ENCODE results near the gene KCNN1. TPM values are rescaled to one million over a fixed set of nuclear protein-coding genes. Genes with fewer than 3 reads are reported as not detected.

Gene KCNN1
- total and polyA plus RNA-seq, 7 experiments from 2014 or later: 0.05 TPM; not detected in 6

DNA sequence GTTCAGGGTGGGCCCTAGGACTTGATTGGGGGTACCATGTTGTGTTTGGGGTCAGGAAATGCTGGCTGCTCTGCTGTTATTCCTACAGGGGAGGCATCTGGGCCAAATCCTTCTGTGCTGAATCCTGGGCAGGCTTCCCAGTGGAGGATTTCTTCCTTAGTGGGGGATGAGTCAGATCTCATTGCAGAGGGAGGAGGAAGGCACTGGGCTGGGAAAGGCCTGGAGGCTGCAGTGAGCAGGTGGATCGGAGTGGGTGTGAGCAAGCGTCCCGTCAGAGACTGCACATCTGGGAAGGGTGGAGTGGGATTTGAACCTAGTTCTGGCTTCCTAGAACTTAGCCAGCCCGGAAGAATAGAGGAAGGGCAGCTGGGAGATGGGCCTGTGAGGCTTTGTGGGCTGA is 22.6 kb upstream of the KCNN1 start:
- H3K4me3 Mint-ChIP-seq: peak overlapping the region in 1 of 10 donors; percentile 19
- POLR2A ChIA-PET: interaction anchor here (3.1 kb wide), 1 partner anchor 51 kb away, joined by 9 read pairs; no protein-coding TSS in a partner anchor
- Histone ChIP-seq H3K4me1 (ENCODE audit: control insufficient read depth in 2 of 2, insufficient read depth in 2 of 2, low read length in 2 of 2) (peaks cover 14% of the 10 kb centered on the region in 2 donors), H3K27me3 (ENCODE audit: control insufficient read depth in 2 of 2, insufficient read depth in 2 of 2, low read length in 2 of 2) (peaks cover 0 to 1% of the 10 kb centered on the region in 2 donors), H3K4me3 (ENCODE audit: low read length) (no peak overlapping the region), H3K27ac (ENCODE audit: low read depth, low read length) (no peak overlapping the region), H3K9me3 (ENCODE audit: control insufficient read depth in 2 of 3, low read length in 3 of 3) (no peaks in the 10 kb centered on the region), H3K36me3 (ENCODE audit: control insufficient read depth in 2 of 3, insufficient read depth in 3 of 3, low read length in 3 of 3) (peaks cover 0 to 42% (median 0%) of the 10 kb centered on the region in 3 experiments)
- intact Hi-C loops (cut with micrococcal nuclease): loop anchor here in 1 of 2 donors (10.0 kb wide), 1 partner anchor 470 kb away; the partner anchor contains the start of gene SSBP4
- H3K36me3 Mint-ChIP-seq: peaks cover 0 to 7% (median 0%) of the 10 kb centered on the region in 5 donors
- no peak overlapping the region for H3K27ac Mint-ChIP-seq
- H3K9me3 Mint-ChIP-seq: peaks cover 0 to 4% (median 0%) of the 10 kb centered on the region in 11 donors
- peaks cover 3 to 9% (median 4%) of the 10 kb centered on the region in 5 donors for H3K27me3 Mint-ChIP-seq
- CTCF ChIA-PET: interaction anchor here (0.6 to 4.2 kb wide), 2 partner anchors 53 to 67 kb away, joined by 3 to 23 read pairs; no protein-coding TSS in a partner anchor
- ATAC-seq (no peak), DNase-seq (peak in 1 of 9 donors; percentile 3)
- H3K4me1 Mint-ChIP-seq: peaks cover 11 to 26% (median 24%) of the 10 kb centered on the region in 7 donors

DNA sequence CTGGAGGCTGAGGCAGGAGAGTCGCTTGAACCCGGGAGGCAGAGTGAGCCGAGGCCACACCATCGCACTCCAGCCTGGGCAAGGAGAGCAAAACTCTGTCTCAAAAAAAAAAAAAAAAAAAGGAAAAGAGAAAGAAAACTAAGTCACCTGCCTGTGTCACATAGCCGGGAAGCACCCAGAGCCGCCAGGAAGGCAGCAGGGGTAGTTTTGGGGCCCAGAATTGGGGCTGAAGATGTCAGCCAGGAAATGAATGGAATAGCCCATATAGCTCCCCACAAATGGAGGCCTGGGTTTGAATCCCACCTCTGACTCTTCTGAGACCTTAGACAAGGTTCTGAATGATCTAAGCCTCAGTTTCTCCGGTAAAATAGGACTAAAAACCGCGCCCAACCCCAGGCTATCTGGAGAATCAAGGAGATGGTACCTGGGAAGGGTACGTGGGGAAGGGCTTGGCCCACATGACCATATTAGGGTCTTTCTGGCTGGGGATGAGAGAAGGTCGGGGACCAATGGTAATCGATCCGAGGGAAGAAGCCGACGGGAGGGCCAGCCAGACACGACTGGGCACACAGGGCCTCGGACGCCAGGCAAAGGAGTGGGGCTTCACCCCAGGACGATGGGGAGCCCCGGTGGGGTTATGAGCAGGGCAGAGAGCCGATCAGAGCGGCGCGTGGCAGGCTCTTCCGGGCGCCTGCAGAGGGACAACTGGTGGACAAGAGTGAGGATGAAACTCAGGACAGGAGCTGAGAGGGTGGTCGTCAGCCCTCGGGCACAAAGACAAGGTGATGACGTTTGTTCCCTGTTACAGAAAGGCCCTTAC is 19.7 kb upstream of the KCNN1 start:
- Histone ChIP-seq H3K4me1 (ENCODE audit: control insufficient read depth in 2 of 2, insufficient read depth in 2 of 2, low read length in 2 of 2) (peaks cover 37 to 42% of the 10 kb centered on the region in 2 donors), H3K27ac (ENCODE audit: low read depth, low read length) (peak overlapping the region; percentile 99), H3K4me3 (ENCODE audit: low read length) (peak overlapping the region; percentile 58), H3K36me3 (ENCODE audit: control insufficient read depth in 2 of 3, insufficient read depth in 3 of 3, low read length in 3 of 3) (peaks cover 0 to 19% (median 0%) of the 10 kb centered on the region in 3 experiments), H3K27me3 (ENCODE audit: control insufficient read depth in 2 of 2, insufficient read depth in 2 of 2, low read length in 2 of 2) (peaks cover 17 to 20% of the 10 kb centered on the region in 2 donors), H3K9me3 (ENCODE audit: control insufficient read depth in 2 of 3, low read length in 3 of 3) (no peaks in the 10 kb centered on the region)
- H3K9me3 Mint-ChIP-seq: peaks cover 0 to 4% (median 0%) of the 10 kb centered on the region in 11 donors
- H3K27ac Mint-ChIP-seq: peak overlapping the region; percentile 72 to 96 (median 91)
- H3K4me3 Mint-ChIP-seq: peak overlapping the region; percentile 76 to 89 (median 85)
- peaks cover 23 to 35% (median 30%) of the 10 kb centered on the region in 5 donors for H3K27me3 Mint-ChIP-seq
- peaks cover 22 to 50% (median 43%) of the 10 kb centered on the region in 7 donors for H3K4me1 Mint-ChIP-seq
- intact Hi-C loops (cut with micrococcal nuclease): loop anchor here (1.0 to 10.0 kb wide), 10 partner anchors 9 to 468 kb away; partner anchors contain the start of genes CCDC124 (in 1 of the 2), MPV17L2 (in 1 of the 2) and SSBP4 (in 1 of the 2)
- DNase-seq (peak in 3 of 9 donors; percentile 13 to 50 (median 28)), ATAC-seq (peak; percentile 30)
- POLR2A ChIA-PET: interaction anchor here (0.7 to 2.4 kb wide), 8 partner anchors 9 to 88 kb away, joined by 3 to 14 read pairs (median 6); partner anchors contain the start of genes ARRDC2, CCDC124 and RPL18A
- H3K36me3 Mint-ChIP-seq: peaks cover 0 to 4% (median 0%) of the 10 kb centered on the region in 5 donors
- CTCF ChIA-PET: interaction anchor here (0.6 to 4.2 kb wide), 7 partner anchors 9 to 467 kb away, joined by 3 to 23 read pairs (median 3); partner anchors contain the start of genes CCDC124 and RPL18A

DNA sequence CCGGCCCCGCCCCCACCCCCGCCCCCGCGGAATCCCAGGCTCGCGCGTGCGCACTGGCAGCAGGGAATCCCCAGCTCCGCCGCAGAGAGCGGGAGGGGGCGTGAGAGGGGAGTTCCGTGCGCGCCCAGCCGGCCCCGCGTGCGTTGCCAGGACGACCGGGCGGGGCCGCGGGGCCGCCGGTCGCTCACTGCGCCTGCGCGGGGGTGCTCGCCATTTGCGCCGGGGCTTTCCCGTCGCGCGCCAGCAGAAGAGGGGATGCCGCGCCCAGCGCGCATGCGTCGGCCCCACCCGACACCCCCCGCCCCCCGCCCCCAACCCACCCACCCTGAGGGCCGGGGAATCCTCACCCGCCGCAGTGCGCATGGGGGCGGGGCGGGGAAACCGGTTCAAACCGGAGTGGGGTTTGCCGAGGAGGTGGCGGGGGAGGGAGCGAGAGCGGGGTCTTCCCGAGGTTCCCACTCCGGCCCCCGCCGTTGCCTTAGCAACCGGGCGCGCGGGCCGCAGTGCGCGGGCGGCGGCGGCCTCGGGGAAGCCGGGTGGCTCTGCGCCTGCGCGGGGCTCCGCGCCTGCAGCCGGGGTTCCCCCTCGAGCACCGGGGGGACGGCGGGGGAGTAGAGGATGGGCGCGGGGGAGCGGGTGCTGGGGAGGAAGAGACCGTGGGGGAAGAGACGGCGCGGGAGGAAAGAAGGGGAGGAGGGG is 18.9 kb upstream of the KCNN1 start:
- H3K27me3 Mint-ChIP-seq: peaks cover 27 to 43% (median 30%) of the 10 kb centered on the region in 5 donors
- CTCF ChIA-PET: interaction anchor here (0.8 to 4.2 kb wide), 4 partner anchors 10 to 88 kb away, joined by 3 to 23 read pairs (median 8); partner anchors contain the start of genes CCDC124 and RPL18A
- POLR2A ChIA-PET: interaction anchor here (0.7 to 2.4 kb wide), 5 partner anchors 15 to 88 kb away, joined by 3 to 14 read pairs (median 6); partner anchors contain the start of genes ARRDC2, CCDC124 and RPL18A
- peaks cover 0 to 4% (median 0%) of the 10 kb centered on the region in 5 donors for H3K36me3 Mint-ChIP-seq
- peak; percentile 87 for ATAC-seq
- H3K4me1 Mint-ChIP-seq: peaks cover 22 to 55% (median 43%) of the 10 kb centered on the region in 7 donors
- Histone ChIP-seq H3K4me1 (ENCODE audit: control insufficient read depth in 2 of 2, insufficient read depth in 2 of 2, low read length in 2 of 2) (peaks cover 37 to 50% of the 10 kb centered on the region in 2 donors), H3K27ac (ENCODE audit: low read depth, low read length) (peak overlapping the region; percentile 99), H3K36me3 (ENCODE audit: control insufficient read depth in 2 of 3, insufficient read depth in 3 of 3, low read length in 3 of 3) (peaks cover 0 to 11% (median 0%) of the 10 kb centered on the region in 3 experiments), H3K27me3 (ENCODE audit: control insufficient read depth in 2 of 2, insufficient read depth in 2 of 2, low read length in 2 of 2) (peaks cover 18 to 28% of the 10 kb centered on the region in 2 donors), H3K9me3 (ENCODE audit: control insufficient read depth in 2 of 3, low read length in 3 of 3) (no peaks in the 10 kb centered on the region), H3K4me3 (ENCODE audit: low read length) (peak overlapping the region; percentile 41)
- intact Hi-C loops (cut with micrococcal nuclease): loop anchor here (1.0 to 10.0 kb wide), 10 partner anchors 10 to 467 kb away; partner anchors contain the start of genes CCDC124 (in 1 of the 2), MPV17L2 (in 1 of the 2), PIK3R2 (in 1 of the 2) and SSBP4 (in 1 of the 2)
- H3K9me3 Mint-ChIP-seq: peaks cover 0 to 4% (median 0%) of the 10 kb centered on the region in 11 donors
- peak overlapping the region; percentile 68 to 88 (median 82) for H3K4me3 Mint-ChIP-seq
- H3K27ac Mint-ChIP-seq: peak overlapping the region in 7 of 9 donors; percentile 48 to 96 (median 87)
- peak; percentile 91 to 99 (median 95) for DNase-seq

GRCh38 chr19:17948514-17948900 is 18.4 kb upstream of the KCNN1 start:
- Histone ChIP-seq H3K27ac (ENCODE audit: low read depth, low read length) (peak overlapping the region; percentile 99), H3K36me3 (ENCODE audit: control insufficient read depth in 2 of 3, insufficient read depth in 3 of 3, low read length in 3 of 3) (peaks cover 0 to 8% (median 0%) of the 10 kb centered on the region in 3 experiments), H3K27me3 (ENCODE audit: control insufficient read depth in 2 of 2, insufficient read depth in 2 of 2, low read length in 2 of 2) (peaks cover 23 to 33% of the 10 kb centered on the region in 2 donors), H3K9me3 (ENCODE audit: control insufficient read depth in 2 of 3, low read length in 3 of 3) (no peaks in the 10 kb centered on the region), H3K4me3 (ENCODE audit: low read length) (peak overlapping the region; percentile 41), H3K4me1 (ENCODE audit: control insufficient read depth in 2 of 2, insufficient read depth in 2 of 2, low read length in 2 of 2) (peaks cover 37 to 53% of the 10 kb centered on the region in 2 donors)
- Mint-ChIP-seq H3K27me3 (peaks cover 33 to 49% (median 34%) of the 10 kb centered on the region in 5 donors), H3K9me3 (peaks cover 0 to 4% (median 0%) of the 10 kb centered on the region in 11 donors), H3K4me1 (peaks cover 22 to 61% (median 43%) of the 10 kb centered on the region in 7 donors), H3K27ac (peak overlapping the region in 6 of 9 donors; percentile 58 to 87 (median 64)), H3K4me3 (peak overlapping the region; percentile 29 to 88 (median 72)), H3K36me3 (peaks cover 0 to 4% (median 0%) of the 10 kb centered on the region in 5 donors)
- no peak for DNase-seq
- intact Hi-C loops (cut with micrococcal nuclease): loop anchor here in 1 of 2 donors (1.0 to 10.0 kb wide), 3 partner anchors 168 to 466 kb away; partner anchors contain the start of genes PIK3R2 and SSBP4
- ChIA-PET CTCF (interaction anchor here (0.5 to 1.9 kb wide), 2 partner anchors 10 to 89 kb away, joined by 3 to 6 read pairs; partner anchors contain the start of gene RPL18A), POLR2A (interaction anchor here (0.7 to 2.4 kb wide), 3 partner anchors 16 to 89 kb away, joined by 3 to 14 read pairs (median 7); partner anchors contain the start of genes CCDC124 and RPL18A)
- ATAC-seq: no peak

GRCh38 chr19:17948931-17949930 is 17.7 kb upstream of the KCNN1 start:
- Histone ChIP-seq H3K27ac (ENCODE audit: low read depth, low read length) (peak overlapping the region; percentile 99), H3K4me3 (ENCODE audit: low read length) (peak overlapping the region; percentile 41), H3K27me3 (ENCODE audit: control insufficient read depth in 2 of 2, insufficient read depth in 2 of 2, low read length in 2 of 2) (peaks cover 23 to 38% of the 10 kb centered on the region in 2 donors), H3K36me3 (ENCODE audit: control insufficient read depth in 2 of 3, insufficient read depth in 3 of 3, low read length in 3 of 3) (peaks cover 0 to 1% (median 0%) of the 10 kb centered on the region in 3 experiments), H3K4me1 (ENCODE audit: control insufficient read depth in 2 of 2, insufficient read depth in 2 of 2, low read length in 2 of 2) (peaks cover 37 to 53% of the 10 kb centered on the region in 2 donors), H3K9me3 (ENCODE audit: control insufficient read depth in 2 of 3, low read length in 3 of 3) (no peaks in the 10 kb centered on the region)
- Mint-ChIP-seq H3K27ac (peak overlapping the region; percentile 22 to 81 (median 66)), H3K27me3 (peaks cover 38 to 56% (median 41%) of the 10 kb centered on the region in 5 donors), H3K4me1 (peaks cover 22 to 62% (median 43%) of the 10 kb centered on the region in 7 donors), H3K9me3 (peaks cover 0 to 4% (median 0%) of the 10 kb centered on the region in 11 donors), H3K36me3 (peaks cover 0 to 2% (median 0%) of the 10 kb centered on the region in 5 donors), H3K4me3 (peak overlapping the region; percentile 52 to 88 (median 78))
- POLR2A ChIA-PET: interaction anchor here (0.7 to 2.4 kb wide), 3 partner anchors 17 to 90 kb away, joined by 3 to 14 read pairs (median 7); partner anchors contain the start of genes CCDC124 and RPL18A
- CTCF ChIA-PET: interaction anchor here (0.5 to 1.9 kb wide), 3 partner anchors 11 to 90 kb away, joined by 3 to 6 read pairs (median 3); partner anchors contain the start of gene RPL18A
- no peak for ATAC-seq
- intact Hi-C loops (cut with micrococcal nuclease): loop anchor here in 1 of 2 donors (1.0 to 10.0 kb wide), 3 partner anchors 168 to 466 kb away; partner anchors contain the start of genes PIK3R2 and SSBP4
- DNase-seq: peak in 5 of 9 donors; percentile 21 to 42 (median 27)
